Keratinocyte (primary cell): ENCODE data around the gene SLFN5. TPM values are rescaled to one million over a fixed set of nuclear protein-coding genes. Genes with fewer than 3 reads are reported as not detected.

ENCODE experiments used
- DNase-seq: peaks from one replicate; pipeline ENCODE4 v3.0.0-alpha.2; 2011; ENCODE audit warnings: low read depth, missing footprints, low spot score
- FAIRE-seq: peaks from 2 replicates; lab custom pipeline; 2011; peaks lifted over from hg19 to GRCh38; lab: Jason Lieb, UNC
- H2AFZ ChIP-seq: 2 replicates; pipeline ENCODE4 v1.6.0; 2012; ENCODE audit warnings: low read length, control low read depth, inconsistent platforms; ENCODE audit not compliant: control insufficient read depth
- H3K27ac ChIP-seq: 2 replicates; pipeline ENCODE4 v1.5.1; 2011; ENCODE audit warnings: low read length; ENCODE audit not compliant: control insufficient read depth, insufficient read depth
- H3K27me3 ChIP-seq: 3 replicates; pipeline ENCODE4 v1.6.0; 2011; ENCODE audit warnings: low read length; ENCODE audit not compliant: control insufficient read depth, insufficient read depth; ENCODE audit errors: extremely low read depth
- H3K36me3 ChIP-seq, 2 experiments: 2 replicates in 1 of 2; 3 replicates in 1 of 2; pipeline ENCODE4 v1.5.1; 2011; ENCODE audit warnings: low read length in 2 of 2, mild to moderate bottlenecking in 1 of 2; ENCODE audit not compliant: control insufficient read depth in 2 of 2, insufficient read depth in 2 of 2; ENCODE audit errors: extremely low read depth in 1 of 2
- H3K4me1 ChIP-seq: 3 replicates; pipeline ENCODE4 v1.5.1; 2011; ENCODE audit warnings: low read length; ENCODE audit not compliant: control insufficient read depth, insufficient read depth; ENCODE audit errors: extremely low read depth
- H3K4me2 ChIP-seq: 3 replicates; pipeline ENCODE4 v1.6.0; 2011; ENCODE audit warnings: low read depth, low read length; ENCODE audit not compliant: control insufficient read depth, insufficient read depth; ENCODE audit errors: extremely low read depth
- H3K4me3 ChIP-seq, 3 experiments: fragments of 200-600 bp in 1 of 3; sonication (generic) in 1 of 3; 2 replicates in 2 of 3; 3 replicates in 1 of 3; pipeline ENCODE4 v1.5.1; 2011 to 2016; ENCODE audit warnings: low read length in 3 of 3, mild to moderate bottlenecking in 3 of 3, control low read depth in 2 of 3, inconsistent platforms in 1 of 3, low read depth in 1 of 3, mixed read lengths in 1 of 3, mixed run types in 1 of 3, moderate library complexity in 1 of 3; ENCODE audit not compliant: control insufficient read depth in 2 of 3, insufficient read depth in 2 of 3; ENCODE audit errors: extremely low read depth in 1 of 3
- H3K79me2 ChIP-seq: 2 replicates; pipeline ENCODE4 v1.6.0; 2012; ENCODE audit warnings: low read length; ENCODE audit not compliant: control insufficient read depth, insufficient read depth
- H3K9ac ChIP-seq: 3 replicates; pipeline ENCODE4 v1.6.0; 2011; ENCODE audit warnings: low read length; ENCODE audit not compliant: control insufficient read depth, insufficient read depth; ENCODE audit errors: extremely low read depth
- H3K9me1 ChIP-seq: 3 replicates; pipeline ENCODE4 v1.6.0; 2011; ENCODE audit warnings: low read length; ENCODE audit not compliant: control insufficient read depth, insufficient read depth; ENCODE audit errors: extremely low read depth
- H3K9me3 ChIP-seq: 2 replicates; pipeline ENCODE4 v1.5.1; 2012; ENCODE audit warnings: low read depth, low read length; ENCODE audit not compliant: control insufficient read depth
- H4K20me1 ChIP-seq: 3 replicates; pipeline ENCODE4 v1.6.0; 2011; ENCODE audit warnings: low read length; ENCODE audit not compliant: control insufficient read depth, insufficient read depth; ENCODE audit errors: extremely low read depth
- EZH2 ChIP-seq: IDR thresholded peaks from one replicate; pipeline ENCODE4 v1.6.1; 2012; ENCODE audit warnings: inconsistent platforms, mild to moderate bottlenecking, low read length, moderate library complexity
- dilution Hi-C: fragments of 300-500 bp; cut with MboI; formaldehyde crosslinking; loops from one replicate; pipeline ENCODE4 v1.7.0; 2020; ENCODE audit warnings: low sequenced_read_pairs; ENCODE audit not compliant: extremely low pct_ligation_motif_present
- polyA plus RNA-seq, 5 experiments: library from polyadenylated mRNA; depleted of rRNA in 3 of 5; stranded (reverse) in 3 of 5; stranded (forward) in 1 of 5; unstranded in 1 of 5; fragments of >200 nt; gene quantifications; 1 replicate in 1 of 5; 2 replicates in 3 of 5; 3 replicates in 1 of 5; pipeline versions ENCODE4 v1.2.1 to v1.2.3, GENCODE V29; 2011 to 2012; ENCODE audit warnings: missing spikeins in 2 of 5, low read depth in 1 of 5, low replicate concordance in 1 of 5
- TF ChIP-seq, protein P1 (sequence below), 3 experiments: IDR thresholded peaks in 1 of 3; conservative IDR thresholded peaks in 1 of 3; optimal IDR thresholded peaks in 1 of 3; 2 replicates in 2 of 3; 3 replicates in 1 of 3; pipeline versions ENCODE3 to v1.5.1; 2011; ENCODE audit warnings: low read length in 3 of 3, mild to moderate bottlenecking in 3 of 3, moderate library complexity in 2 of 3, control low read depth in 1 of 3, inconsistent platforms in 1 of 3; ENCODE audit not compliant: insufficient read depth in 2 of 3; ENCODE audit errors: extremely low read depth in 1 of 3

Gene SLFN5
- polyA plus RNA-seq, 1 donor (not counting 4 experiments of a cell fraction or from before 2014, with no cell fraction given) = 79.9 TPM

DNA sequence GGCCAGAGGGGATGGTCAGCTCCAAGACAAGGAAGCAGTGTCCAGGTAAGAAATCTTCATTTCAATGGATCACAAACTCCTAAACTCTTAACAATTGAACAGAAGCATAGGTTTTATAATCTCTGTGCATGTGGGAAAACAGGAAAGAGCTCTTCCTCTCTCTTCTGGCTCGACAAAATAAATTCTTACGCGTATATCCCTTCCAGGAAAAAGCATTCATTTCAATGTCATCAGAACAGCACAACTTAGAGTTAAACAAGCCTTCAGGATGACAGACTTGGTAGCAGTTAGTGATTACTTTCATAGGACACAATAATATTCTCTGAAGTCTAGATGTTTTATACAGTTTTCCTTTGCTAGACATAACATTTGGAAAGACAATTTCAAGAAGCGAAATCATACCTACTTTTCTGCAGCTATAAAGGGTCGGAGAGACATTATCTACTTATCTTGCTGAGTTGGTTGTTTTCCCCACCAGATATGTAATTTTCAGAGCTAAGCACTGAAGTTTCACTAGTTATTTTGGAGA lies 29.4 kb upstream of the SLFN5 start:
- dilution Hi-C loops = no loop called here
- no peak for FAIRE-seq
- Histone ChIP-seq H3K27me3 (no peaks in the 10 kb centered on the region), H3K9ac (no peak overlapping the region), H3K4me2 (no peak overlapping the region), H3K27ac (no peak overlapping the region), H3K9me3 (no peaks in the 10 kb centered on the region), H2AFZ (no peak overlapping the region), H3K4me1 (no peaks in the 10 kb centered on the region), H3K9me1 (no peaks in the 10 kb centered on the region), H3K36me3 (no peaks in the 10 kb centered on the region), H3K79me2 (no peaks in the 10 kb centered on the region), H4K20me1 (no peaks in the 10 kb centered on the region), H3K4me3 (no peak overlapping the region)
- DNase-seq = no peak
- TF ChIP-seq, protein P1, sequence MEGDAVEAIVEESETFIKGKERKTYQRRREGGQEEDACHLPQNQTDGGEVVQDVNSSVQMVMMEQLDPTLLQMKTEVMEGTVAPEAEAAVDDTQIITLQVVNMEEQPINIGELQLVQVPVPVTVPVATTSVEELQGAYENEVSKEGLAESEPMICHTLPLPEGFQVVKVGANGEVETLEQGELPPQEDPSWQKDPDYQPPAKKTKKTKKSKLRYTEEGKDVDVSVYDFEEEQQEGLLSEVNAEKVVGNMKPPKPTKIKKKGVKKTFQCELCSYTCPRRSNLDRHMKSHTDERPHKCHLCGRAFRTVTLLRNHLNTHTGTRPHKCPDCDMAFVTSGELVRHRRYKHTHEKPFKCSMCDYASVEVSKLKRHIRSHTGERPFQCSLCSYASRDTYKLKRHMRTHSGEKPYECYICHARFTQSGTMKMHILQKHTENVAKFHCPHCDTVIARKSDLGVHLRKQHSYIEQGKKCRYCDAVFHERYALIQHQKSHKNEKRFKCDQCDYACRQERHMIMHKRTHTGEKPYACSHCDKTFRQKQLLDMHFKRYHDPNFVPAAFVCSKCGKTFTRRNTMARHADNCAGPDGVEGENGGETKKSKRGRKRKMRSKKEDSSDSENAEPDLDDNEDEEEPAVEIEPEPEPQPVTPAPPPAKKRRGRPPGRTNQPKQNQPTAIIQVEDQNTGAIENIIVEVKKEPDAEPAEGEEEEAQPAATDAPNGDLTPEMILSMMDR (optimal IDR thresholded peaks at IDR 0.05 in 1 of 3, IDR thresholded peaks at IDR 0.05 in 1 of 3, conservative IDR thresholded peaks at IDR 0.05 in 1 of 3; ENCODE audit: extremely low read depth in 1 of 3, insufficient read depth in 2 of 3, low read length in 3 of 3) = no peak
- TF ChIP-seq EZH2 = no peak

DNA sequence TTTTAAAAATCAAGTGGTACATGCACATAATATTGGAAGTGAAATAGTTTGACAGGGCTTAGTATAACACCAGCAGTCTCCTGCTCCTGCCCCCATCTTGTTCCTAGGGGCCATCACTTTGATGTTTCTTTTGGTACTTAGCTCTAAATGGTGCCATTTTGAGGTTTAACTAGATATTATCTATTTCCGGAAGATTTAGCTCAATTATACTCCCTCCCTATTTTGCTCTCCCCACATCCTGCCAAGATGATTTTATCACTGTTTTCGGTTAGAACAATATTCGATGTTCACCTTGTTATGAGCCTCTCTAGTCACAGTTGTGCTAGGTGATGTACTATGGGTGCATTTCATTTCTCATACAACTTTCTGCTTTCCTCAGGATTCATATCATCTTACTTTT lies 28.7 kb upstream of the SLFN5 start:
- Histone ChIP-seq H3K9me1 (no peaks in the 10 kb centered on the region), H4K20me1 (no peaks in the 10 kb centered on the region), H3K79me2 (no peaks in the 10 kb centered on the region), H3K27ac (no peak overlapping the region), H3K27me3 (no peaks in the 10 kb centered on the region), H3K36me3 (no peaks in the 10 kb centered on the region), H3K4me2 (no peak overlapping the region), H3K9ac (no peak overlapping the region), H2AFZ (no peak overlapping the region), H3K4me1 (no peaks in the 10 kb centered on the region), H3K4me3 (no peak overlapping the region), H3K9me3 (no peaks in the 10 kb centered on the region)
- no peak for TF ChIP-seq EZH2
- TF ChIP-seq, protein P1 (optimal IDR thresholded peaks at IDR 0.05 in 1 of 3, IDR thresholded peaks at IDR 0.05 in 1 of 3, conservative IDR thresholded peaks at IDR 0.05 in 1 of 3; ENCODE audit: extremely low read depth in 1 of 3, insufficient read depth in 2 of 3, low read length in 3 of 3) = no peak
- no peak for FAIRE-seq
- no peak for DNase-seq
- dilution Hi-C loops = no loop called here
